Measurements from ENCODE around the gene TRPV4.

DNA sequence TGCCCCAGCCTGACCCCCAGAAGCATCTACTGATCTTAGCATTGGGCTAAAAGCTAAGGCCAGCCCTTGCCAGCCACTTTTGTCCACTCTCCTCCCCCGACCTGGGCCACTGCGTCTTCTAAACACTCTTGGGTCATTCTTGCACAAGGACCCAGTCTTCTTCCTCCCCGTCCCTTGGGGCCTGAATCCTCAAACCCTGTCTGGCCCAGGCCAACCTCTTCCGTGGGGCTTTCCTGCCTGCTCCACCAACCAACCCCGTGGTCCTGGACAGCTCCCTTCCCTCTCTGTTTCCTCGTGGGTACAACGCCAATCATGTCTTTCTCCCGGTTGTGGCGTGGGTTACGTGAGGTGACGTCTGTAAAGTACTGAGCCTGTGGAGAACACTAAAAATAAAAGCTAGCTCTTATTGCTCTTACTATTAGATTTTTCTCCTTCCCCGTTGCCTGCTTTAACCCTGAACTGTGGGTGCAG lies 98.1 kb downstream of the TRPV4 start:
- TF ChIP-seq POLR2A (IDR thresholded peaks at IDR 0.05): no peak
- TF ChIP-seq, protein P1, sequence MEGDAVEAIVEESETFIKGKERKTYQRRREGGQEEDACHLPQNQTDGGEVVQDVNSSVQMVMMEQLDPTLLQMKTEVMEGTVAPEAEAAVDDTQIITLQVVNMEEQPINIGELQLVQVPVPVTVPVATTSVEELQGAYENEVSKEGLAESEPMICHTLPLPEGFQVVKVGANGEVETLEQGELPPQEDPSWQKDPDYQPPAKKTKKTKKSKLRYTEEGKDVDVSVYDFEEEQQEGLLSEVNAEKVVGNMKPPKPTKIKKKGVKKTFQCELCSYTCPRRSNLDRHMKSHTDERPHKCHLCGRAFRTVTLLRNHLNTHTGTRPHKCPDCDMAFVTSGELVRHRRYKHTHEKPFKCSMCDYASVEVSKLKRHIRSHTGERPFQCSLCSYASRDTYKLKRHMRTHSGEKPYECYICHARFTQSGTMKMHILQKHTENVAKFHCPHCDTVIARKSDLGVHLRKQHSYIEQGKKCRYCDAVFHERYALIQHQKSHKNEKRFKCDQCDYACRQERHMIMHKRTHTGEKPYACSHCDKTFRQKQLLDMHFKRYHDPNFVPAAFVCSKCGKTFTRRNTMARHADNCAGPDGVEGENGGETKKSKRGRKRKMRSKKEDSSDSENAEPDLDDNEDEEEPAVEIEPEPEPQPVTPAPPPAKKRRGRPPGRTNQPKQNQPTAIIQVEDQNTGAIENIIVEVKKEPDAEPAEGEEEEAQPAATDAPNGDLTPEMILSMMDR (IDR thresholded peaks at IDR 0.05): no peak

Data from uterus (tissue), 2 donors.